Activated CD8-positive, alpha-beta memory T cell treated with anti-CD3 and anti-CD28 coated beads, Interleukin-2, amount 50 U/mL, for 24 hours (primary cell): ENCODE results near the gene LYSET.
"Not testable (repeated sequence)": the region's sequence is repeated elsewhere in the genome, so short reads cannot be mapped to it uniquely, and the experiment has no call there.

Experiments used
- DNase-seq: peaks from one replicate; pipeline ENCODE4 v3.0.0-alpha.2; 2020; ENCODE audit errors: extremely low read depth

LYSET gene

DNA sequence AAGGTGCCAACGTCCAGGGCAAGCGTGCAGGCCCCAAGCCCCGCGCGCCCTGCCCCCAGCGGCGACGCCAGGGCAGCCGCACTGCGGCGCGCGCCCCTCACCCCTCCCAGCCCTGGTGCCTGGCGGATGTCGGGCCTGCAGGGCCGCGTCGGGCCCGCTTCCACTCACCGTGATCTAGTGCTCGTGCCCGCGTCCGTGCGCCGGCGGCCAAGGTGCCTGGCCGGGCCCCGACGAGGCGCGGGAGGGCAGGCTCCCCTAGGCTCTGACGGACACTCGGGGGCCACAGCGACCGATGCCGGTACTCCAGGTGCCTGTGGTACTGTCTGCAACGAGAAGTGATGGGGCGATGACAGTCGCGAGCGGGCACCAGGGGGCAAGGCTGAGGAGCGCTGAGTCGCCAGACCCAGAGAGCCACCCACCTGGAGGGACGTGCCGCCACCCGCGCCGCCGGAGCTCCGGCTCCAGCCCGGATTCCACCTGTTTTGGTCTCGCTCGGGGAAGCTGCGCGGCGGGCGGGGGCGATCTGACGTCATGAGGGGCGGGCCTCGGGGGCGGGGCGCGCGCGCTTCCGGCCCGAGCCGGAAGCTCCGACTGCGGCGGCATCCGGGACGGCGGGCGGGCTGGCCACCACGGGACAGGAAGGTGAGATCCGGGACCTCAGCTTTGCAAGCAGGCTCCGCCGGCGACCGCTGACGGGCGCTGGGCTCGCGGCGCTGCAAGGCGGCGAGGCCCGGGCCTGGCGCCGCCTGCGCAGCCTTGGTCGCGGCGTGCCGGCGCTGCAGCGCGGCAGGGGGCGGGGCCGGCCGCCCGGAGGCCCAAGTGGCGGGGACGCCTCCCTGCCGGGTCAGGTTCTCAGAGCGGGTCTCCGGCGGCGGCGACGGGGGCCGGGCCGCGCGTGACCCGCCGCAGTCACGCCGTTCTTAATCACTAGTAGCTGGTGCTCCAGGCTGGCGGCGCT is at the start of gene LYSET, which contains the start of gene MOAP1:
Gene LYSET (plus strand): TSS at position 927 of the 958 bp plus-strand sequence. CDS start 89 bp downstream, outside the sequence.
Gene MOAP1 (minus strand): TSS at position 507 of the 958 bp plus-strand sequence. CDS start 655 bp downstream, outside the sequence.
- DNase-seq, result peak; percentile 52

DNA sequence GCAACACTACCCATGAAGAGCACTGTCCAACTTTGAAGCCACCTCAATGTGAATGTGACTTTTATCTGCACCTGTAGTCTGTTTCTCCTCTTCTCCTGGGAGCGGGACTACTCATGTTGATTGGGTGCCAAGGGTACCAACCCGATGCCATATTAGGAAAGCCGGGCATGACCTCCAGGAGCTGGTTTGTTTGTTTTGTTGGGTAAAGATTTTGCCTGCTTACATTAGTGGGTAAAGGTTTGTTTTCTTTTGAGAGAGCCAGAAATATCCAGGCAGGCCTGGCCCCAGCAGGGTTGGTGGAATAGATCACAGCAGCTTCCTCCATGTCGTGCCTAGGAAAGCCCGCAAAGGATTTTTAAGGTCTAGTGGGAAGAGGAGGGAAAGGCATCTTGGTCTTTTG is 49.7 kb upstream of the LYSET start:
- DNase-seq, result no peak

DNA sequence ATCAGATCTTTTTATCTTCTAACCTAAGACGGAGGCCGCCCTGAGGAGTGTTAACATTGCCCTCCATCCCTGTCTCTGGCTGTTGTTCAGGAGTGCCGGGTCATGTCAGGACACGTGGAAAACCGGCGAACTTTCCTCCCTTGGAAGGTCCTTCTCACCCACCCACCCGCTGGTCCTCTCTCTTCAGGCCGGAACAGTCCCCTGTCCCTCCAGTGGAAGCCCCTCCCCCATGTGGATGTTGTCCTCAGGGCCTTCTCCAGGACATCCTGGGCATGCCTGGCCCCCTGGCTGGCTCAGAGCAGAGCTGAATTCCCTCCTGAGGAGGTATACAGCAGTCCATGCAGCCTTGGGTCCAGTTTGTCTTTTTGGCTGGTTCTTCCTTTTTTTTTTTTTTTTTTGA is 49.1 kb upstream of the LYSET start:
- no peak for DNase-seq

DNA sequence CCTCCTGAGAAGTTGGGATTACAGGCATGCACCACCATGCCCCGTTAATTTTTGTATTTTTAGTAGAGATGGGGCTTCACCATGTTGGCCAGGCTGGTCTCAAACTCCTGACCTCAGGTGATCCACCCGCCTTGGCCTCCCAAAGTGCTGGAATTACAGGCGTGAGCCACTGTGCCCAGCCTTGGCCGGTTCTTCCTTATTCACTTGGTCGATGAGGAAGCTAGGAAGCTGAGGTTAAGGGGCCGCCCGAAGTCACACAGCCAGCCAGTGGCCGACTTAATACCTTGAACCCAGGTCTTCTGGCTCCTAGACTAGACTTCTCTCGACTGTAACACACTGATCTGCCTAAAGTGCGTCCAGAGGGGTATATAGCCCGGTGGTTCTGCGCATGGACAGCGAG is 48.6 kb upstream of the LYSET start:
- DNase-seq, result not testable (repeated sequence)

DNA sequence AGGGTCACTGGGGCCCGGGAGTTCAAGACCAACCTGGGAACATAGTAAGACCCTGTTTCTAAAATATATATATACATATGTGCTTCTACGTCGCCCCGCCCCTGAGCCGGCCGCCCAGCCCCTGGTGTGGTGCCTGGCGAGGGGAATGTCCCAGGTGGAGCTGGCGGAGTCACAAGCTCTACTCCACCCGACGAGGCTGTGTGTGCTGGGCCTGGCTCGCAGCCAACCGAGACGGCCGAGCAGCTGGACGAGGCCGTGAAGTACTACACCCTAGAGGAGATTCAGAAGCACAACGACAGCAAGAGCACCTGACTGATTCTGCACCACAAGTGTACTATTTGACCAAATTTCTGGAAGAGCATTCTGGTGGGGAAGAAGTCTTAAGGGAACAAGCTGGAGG is 47.3 kb upstream of the LYSET start:
- DNase-seq, result no peak

- DNase-seq, result no peak
Measured at GRCh38 chr14:93142854-93143652, 42.1 kb upstream of the LYSET start.

GRCh38 chr14:93146119-93146518 is 39.0 kb upstream of the LYSET start:
- no peak for DNase-seq

DNA sequence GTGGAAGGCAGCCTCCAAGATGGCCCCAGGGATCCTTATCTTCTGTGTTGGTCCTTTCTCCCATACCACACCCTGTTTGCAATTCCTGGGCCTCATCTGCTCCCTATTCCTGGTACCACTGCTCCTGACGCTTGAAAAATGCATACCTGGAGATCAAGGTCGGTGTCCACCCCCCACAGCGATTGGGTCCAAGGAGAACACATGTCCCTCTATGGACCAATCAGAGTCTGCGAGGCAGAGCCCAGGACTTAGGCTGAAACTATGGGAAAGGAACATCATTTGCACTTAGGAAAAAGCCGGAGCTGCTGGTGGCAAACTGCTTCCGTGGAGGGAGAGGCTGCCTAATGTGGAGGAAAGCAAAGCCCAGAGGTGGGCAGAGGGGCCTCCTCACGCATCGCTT is 36.1 kb upstream of the LYSET start:
- no peak for DNase-seq

DNA sequence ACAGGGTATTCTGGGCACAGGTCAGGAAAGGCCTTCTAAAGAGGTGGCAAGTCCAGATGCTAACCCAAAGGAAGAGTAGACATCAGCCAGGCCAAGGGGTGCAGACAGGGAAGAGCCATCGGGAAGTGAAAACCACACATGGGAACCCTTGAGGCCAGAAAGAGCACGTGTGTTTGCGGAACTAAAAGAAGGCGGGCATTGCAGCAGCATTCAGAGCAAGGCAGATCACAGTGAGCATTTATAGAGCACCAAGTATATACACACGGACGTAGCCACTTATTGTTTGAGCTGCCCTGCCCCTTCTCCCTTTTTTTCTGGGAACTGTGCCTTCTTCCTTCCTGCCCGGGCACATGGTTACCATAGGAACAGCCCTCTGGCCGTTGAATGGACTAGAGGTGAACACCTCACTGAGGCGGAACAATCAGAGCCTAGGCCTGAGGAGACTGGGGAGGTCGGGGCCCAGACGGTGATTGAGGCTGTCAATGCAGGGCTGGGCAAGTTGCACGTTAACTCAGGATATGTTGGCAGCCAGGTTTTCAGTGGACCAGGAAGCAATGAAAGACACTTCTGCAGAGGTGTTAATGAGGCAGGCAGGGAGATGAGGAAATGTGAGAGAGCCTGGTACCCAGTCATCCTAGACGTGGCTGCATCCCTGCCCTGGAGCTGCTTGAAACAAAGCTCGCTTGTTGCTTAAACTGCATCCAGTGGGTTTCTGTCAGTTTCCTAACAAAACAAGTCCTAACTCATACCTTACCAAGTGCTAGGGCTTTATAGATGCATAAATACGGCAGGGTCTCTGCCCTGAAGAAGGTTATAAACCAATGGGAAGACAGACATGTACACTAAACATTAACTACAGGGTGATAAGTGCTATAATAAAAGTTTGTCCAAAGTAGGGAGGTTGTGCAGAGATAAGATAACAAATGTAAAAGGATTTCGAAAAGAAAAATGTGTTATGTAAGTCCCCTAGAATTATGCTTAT is 34.6 kb upstream of the LYSET start:
- no peak for DNase-seq

DNA sequence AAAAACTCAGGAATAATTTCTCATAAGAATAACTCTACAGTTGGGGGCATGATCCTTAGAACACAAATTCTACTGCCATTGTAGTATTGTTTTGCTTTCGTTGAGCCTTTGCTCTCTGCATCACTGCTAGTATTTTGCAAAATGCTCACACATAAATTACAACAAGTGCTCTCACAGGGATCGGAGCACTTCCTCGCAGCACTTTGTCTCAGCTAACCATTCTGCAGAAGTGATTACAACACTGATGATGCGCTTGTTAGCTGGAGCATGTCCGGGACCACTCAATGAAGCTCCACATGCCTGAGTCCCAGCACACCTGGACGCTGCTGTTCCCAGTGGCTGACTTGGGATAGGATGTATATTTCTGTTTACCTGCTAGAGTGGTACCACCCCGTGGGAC is 32.0 kb upstream of the LYSET start:
- DNase-seq, result no peak

DNA sequence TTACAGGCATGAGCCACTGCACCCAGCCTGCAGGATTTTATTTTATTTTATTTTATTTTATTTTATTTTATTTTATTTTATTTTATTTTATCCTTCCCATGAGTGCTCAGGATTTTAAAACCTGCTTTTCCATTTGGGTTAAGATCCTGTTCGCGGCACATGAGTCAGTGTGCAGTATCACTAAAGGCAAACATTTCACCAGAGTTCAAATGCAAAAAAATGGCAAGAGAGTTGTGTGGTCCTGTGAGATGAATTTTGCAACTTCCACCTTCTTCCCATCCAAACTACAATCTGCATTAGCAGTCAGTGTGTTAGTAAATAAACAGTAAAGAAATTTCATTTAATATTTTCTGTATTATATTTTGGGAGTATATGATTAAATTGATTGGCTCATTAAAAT is 29.4 kb upstream of the LYSET start:
- no peak for DNase-seq

DNA sequence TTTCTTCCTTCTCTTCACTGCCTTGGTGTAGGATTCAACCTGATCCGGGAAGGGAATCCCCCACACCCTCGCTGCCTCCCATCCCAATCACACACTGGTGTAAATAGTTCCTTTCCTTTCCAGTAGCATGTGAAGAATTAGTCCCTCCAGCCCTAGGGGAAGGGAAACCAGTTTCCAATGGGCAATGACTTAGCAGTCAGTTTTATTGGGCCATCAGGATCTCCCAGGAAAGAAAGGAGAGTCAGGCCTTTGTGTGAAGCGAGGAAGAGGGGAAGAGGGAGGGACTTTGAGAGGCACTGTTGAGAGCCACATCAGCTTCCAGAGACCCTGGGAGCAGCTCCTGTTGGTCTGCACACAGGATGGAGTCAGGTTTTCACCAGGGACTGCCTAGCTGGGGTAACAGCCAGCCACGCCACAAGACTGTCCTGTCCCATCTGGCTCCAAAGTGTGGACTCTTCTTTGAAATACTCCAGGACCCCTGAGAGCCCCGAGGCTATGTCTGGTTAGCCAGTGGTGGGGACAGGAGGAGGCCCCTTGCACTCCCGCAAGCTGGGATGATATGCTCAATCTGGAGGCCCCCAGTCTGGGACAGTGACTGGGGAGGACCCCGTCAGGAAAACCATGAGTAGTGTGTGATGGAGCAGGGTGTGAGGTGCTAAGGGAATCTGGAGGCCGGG is 28.3 kb upstream of the LYSET start:
- no peak for DNase-seq

- not testable (repeated sequence) for DNase-seq
Measured at GRCh38 chr14:93158349-93158748, 26.8 kb upstream of the LYSET start.

GRCh38 chr14:93159625-93160352 is 25.3 kb upstream of the LYSET start:
- DNase-seq, result not testable (repeated sequence)

DNA sequence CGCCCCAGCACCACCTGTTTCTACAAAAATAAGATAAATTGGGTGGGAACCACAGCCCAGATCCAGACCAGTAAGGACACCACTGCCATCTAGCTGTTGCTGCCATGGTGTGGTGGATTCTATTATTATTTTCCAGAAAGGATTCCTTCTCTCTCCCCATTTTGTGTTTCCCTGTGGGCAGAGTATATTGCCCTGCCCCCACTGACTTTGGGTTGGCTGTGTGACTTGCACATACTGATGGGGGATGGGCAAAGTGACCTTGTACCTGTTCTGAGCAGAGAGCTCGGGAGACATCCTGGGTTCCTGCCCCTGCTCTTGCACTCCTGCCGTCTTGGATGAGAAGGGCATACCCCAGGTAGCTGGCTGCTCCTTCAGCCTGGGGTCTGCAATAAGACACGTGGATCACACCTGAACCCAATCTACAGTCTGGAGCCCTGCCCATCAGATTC is 24.7 kb upstream of the LYSET start:
- DNase-seq, result no peak

DNA sequence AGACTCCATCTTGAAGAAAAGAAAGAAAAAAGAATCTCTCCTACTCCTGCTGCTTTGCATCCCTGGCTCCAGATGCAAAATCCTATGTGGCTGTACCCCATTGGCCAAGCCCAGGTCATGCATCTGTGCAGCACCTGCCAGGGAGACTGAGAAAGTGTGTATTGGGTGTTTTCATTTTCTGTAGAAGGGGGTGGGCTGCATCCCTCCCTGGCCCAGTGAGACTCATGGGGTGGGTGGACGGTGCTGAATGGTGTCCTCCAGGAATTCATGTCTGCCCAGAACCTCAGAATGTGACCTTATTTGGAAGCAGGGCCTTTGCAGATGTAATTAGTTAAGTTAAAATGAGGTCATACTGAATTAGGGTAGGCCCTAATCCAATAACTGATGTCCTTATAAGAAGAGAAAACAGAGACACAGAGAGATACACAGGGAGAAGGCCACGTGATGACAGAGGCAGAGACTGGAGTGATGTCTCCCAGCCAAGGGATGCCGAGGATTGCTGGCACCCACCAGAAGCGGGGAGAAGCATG is 23.6 kb upstream of the LYSET start:
- no peak for DNase-seq

GRCh38 chr14:93163564-93163963 is 21.6 kb upstream of the LYSET start:
- no peak for DNase-seq

- DNase-seq, result not testable (repeated sequence)
Measured at GRCh38 chr14:93165271-93166265, 19.5 kb upstream of the LYSET start.
